Measurements from ENCODE around the gene RPL41.

Gene RPL41

GRCh38 chr12:56127888-56128669 is 11.6 kb downstream of the RPL41 start, which contains the start of gene ESYT1:
TSS of gene ESYT1 (plus strand) at chr12:56128267. CDS start at chr12:56128320, 53 bp downstream.
- DNase-seq (ENCODE audit: low read depth in 2 of 3, low spot score in 1 of 3), result peak; percentile 95 to 98 (median 96)

- peak in 2 of 3 donors; percentile 15 to 22 for DNase-seq (ENCODE audit: low read depth in 2 of 3, low spot score in 1 of 3)
Measured at GRCh38 chr12:56128670-56129205, 12.3 kb downstream of the RPL41 start.

- DNase-seq (ENCODE audit: low read depth in 2 of 3, low spot score in 1 of 3), result peak in 2 of 3 donors; percentile 32 to 49
Measured at GRCh38 chr12:56129206-56129941, 12.9 kb downstream of the RPL41 start.

GRCh38 chr12:56129942-56130495 is 13.6 kb downstream of the RPL41 start:
- DNase-seq (ENCODE audit: low read depth in 2 of 3, low spot score in 1 of 3), result no peak

DNA sequence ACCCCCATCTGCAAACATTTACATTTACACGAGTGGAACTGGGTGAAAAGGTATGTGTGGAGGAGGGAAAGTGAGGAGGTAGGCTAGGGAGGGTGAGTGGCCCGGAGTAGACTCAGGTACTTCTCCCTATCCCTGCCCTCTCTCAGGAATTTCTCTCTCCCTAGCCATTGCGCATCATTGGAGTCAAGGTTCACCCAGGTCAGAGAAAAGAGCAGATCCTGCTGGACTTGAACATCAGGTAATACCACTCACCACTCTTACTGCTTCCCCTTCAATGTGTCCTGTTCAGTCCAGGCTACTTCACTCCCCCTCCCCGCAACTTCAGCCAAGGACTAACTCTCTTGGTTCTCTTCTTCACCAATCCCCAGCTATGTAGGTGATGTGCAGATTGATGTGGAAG is 14.4 kb downstream of the RPL41 start:
- DNase-seq (ENCODE audit: low read depth in 2 of 3, low spot score in 1 of 3), result no peak

- no peak for DNase-seq (ENCODE audit: low read depth in 2 of 3, low spot score in 1 of 3)
Measured at GRCh38 chr12:56134897-56135296, 18.5 kb downstream of the RPL41 start.

GRCh38 chr12:56137853-56138571 is 21.6 kb downstream of the RPL41 start:
- no peak for DNase-seq (ENCODE audit: low read depth in 2 of 3, low spot score in 1 of 3)

DNA sequence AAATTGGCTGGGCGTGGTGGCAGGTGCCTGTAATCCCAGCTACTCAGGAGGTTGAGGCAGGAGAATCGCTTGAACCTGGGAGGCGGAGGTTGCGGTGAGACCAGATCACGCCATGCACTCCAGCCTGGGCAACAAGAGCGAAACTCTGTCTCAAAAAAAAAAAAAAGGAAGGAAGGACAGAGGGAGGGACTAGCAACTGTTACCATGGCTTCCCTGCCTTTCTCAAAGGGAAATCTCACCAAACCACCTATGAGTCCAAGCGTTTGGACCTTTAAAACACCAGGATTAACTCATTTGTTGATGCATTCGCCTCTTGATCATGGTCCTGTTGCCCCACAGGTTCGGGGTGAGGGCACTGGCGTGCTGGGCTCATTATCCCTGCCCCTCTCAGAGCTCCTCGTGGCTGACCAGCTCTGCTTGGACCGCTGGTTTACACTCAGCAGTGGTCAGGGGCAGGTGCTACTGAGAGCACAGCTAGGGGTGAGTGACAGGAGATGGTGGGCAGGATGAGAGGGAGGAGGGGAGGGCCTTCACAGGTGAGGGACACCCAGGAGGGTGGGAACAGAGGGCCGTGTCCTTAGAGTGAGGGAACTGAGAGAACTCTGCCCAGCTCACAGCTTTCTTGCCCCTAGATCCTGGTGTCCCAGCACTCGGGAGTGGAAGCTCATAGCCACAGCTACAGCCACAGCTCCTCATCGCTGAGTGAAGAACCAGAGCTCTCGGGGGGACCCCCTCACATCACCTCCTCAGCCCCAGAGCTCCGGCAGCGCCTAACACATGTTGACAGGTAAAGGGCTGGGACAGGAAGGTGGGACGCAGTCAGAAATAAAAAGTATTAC is 25.7 kb downstream of the RPL41 start:
- DNase-seq (ENCODE audit: low read depth in 2 of 3, low spot score in 1 of 3), result no peak

- no peak for DNase-seq (ENCODE audit: low read depth in 2 of 3, low spot score in 1 of 3)
Measured at GRCh38 chr12:56143217-56143616, 26.8 kb downstream of the RPL41 start.

DNA sequence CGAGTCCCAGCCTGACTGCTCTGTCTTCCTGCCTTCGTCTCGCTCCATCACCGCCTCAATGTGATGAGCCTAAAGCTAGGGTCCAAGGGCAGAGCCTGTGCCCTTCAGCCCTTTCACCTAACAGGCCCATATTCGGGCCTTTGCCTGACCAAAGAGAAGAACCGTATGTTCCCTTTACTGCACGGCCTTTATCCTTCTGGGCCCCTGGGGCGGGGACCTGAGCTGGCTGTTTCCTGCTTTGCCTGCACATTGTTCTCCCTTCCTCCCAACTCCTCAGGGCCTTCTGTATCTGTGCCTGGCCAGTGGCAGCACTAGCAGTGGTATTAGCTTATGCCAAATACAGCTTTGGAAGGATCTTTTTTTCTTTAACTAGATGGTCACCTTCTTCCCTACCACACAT is 27.4 kb downstream of the RPL41 start:
- DNase-seq (ENCODE audit: low read depth in 2 of 3, low spot score in 1 of 3), result no peak

GRCh38 chr12:56145217-56145616 is 28.8 kb downstream of the RPL41 start:
- DNase-seq (ENCODE audit: low read depth in 2 of 3, low spot score in 1 of 3), result no peak

GRCh38 chr12:56146492-56147460 is 30.3 kb downstream of the RPL41 start:
- DNase-seq (ENCODE audit: low read depth in 2 of 3, low spot score in 1 of 3), result no peak

- no peak for DNase-seq (ENCODE audit: low read depth in 2 of 3, low spot score in 1 of 3)
Measured at GRCh38 chr12:56150563-56150962, 34.1 kb downstream of the RPL41 start.

- DNase-seq (ENCODE audit: low read depth in 2 of 3, low spot score in 1 of 3), result peak; percentile 59 to 65 (median 62)
Measured at GRCh38 chr12:56151672-56152131, 35.3 kb downstream of the RPL41 start.

GRCh38 chr12:56152132-56152755 is 35.8 kb downstream of the RPL41 start, which contains the start of gene MYL6B:
TSS of gene MYL6B (plus strand) at chr12:56152587. CDS start at chr12:56153919, 1,332 bp downstream.
- DNase-seq (ENCODE audit: low read depth in 2 of 3, low spot score in 1 of 3), result peak; percentile 88 to 93 (median 92)

- no peak for DNase-seq (ENCODE audit: low read depth in 2 of 3, low spot score in 1 of 3)
Measured at GRCh38 chr12:56152756-56153677, 36.6 kb downstream of the RPL41 start.

GRCh38 chr12:56153678-56154065 is 37.2 kb downstream of the RPL41 start:
- no peak for DNase-seq (ENCODE audit: low read depth in 2 of 3, low spot score in 1 of 3)

Data from stimulated activated CD4-positive, alpha-beta T cell treated with anti-CD3 and anti-CD28 coated beads, Interleukin-12 subunit alpha, Interleukin-12 subunit beta, amount 100 ng/mL, for 48 hours (primary cell).